GM23248 (cell line): ENCODE measurements around the gene TBC1D1. TPM values are rescaled to one million over a fixed set of nuclear protein-coding genes. Genes with fewer than 3 reads are reported as not detected.

Source experiments
- DNase-seq: peaks from one replicate; pipeline ENCODE4 v3.0.0-alpha.2; 2015
- H2AFZ ChIP-seq: fragments of 200-600 bp; sonication (generic); 2 replicates; pipeline ENCODE4 v1.6.1; 2016; ENCODE audit warnings: antibody characterized with exemption
- H3F3A ChIP-seq: fragments of 200-600 bp; sonication (generic); 2 replicates; pipeline ENCODE4 v1.6.1; 2016; ENCODE audit warnings: mild to moderate bottlenecking, antibody characterized with exemption, mixed run types; ENCODE audit not compliant: insufficient read depth
- H3K27ac ChIP-seq: fragments of 200-600 bp; sonication (generic); 2 replicates; pipeline ENCODE4 v1.5.1; 2016; ENCODE audit warnings: mild to moderate bottlenecking
- H3K27me3 ChIP-seq: fragments of 200-600 bp; sonication (generic); replicated peaks from 2 replicates; pipeline ENCODE4 v1.6.1; 2016; ENCODE audit warnings: mild to moderate bottlenecking; ENCODE audit not compliant: insufficient read depth
- H3K36me3 ChIP-seq: fragments of 200-600 bp; sonication (generic); 2 replicates; pipeline ENCODE4 v1.6.1; 2016; ENCODE audit warnings: low read depth, mild to moderate bottlenecking
- H3K4me1 ChIP-seq: fragments of 200-600 bp; sonication (generic); 2 replicates; pipeline ENCODE4 v1.6.1; 2016; ENCODE audit warnings: mild to moderate bottlenecking; ENCODE audit not compliant: insufficient read depth
- H3K4me2 ChIP-seq: fragments of 200-600 bp; sonication (generic); one replicate; pipeline ENCODE4 v1.6.1; 2016; ENCODE audit warnings: mild to moderate bottlenecking; ENCODE audit not compliant: unreplicated experiment
- H3K4me3 ChIP-seq: fragments of 200-600 bp; sonication (generic); 2 replicates; pipeline ENCODE4 v1.5.1; 2016; ENCODE audit warnings: mild to moderate bottlenecking
- H3K79me2 ChIP-seq: fragments of 200-600 bp; sonication (generic); 2 replicates; pipeline ENCODE4 v1.6.1; 2016; ENCODE audit warnings: mild to moderate bottlenecking; ENCODE audit not compliant: insufficient read depth
- H3K9ac ChIP-seq: fragments of 200-600 bp; sonication (generic); 2 replicates; pipeline ENCODE4 v1.6.1; 2016; ENCODE audit warnings: mild to moderate bottlenecking
- H3K9me2 ChIP-seq: fragments of 200-600 bp; sonication (generic); 2 replicates; pipeline ENCODE4 v1.6.1; 2016; ENCODE audit warnings: mixed run types, mild to moderate bottlenecking, moderate library complexity; ENCODE audit not compliant: insufficient read depth
- H3K9me3 ChIP-seq: fragments of 200-600 bp; sonication (generic); one replicate; pipeline ENCODE4 v1.6.1; 2017; ENCODE audit warnings: low read depth
- H4K20me1 ChIP-seq: fragments of 200-600 bp; sonication (generic); 2 replicates; pipeline ENCODE4 v1.6.0; 2016; ENCODE audit not compliant: insufficient read depth
- EZH2 ChIP-seq: fragments of 200-600 bp; sonication (generic); IDR thresholded peaks from 2 replicates; pipeline ENCODE4 v1.6.1; 2018; ENCODE audit warnings: antibody characterized with exemption, mild to moderate bottlenecking; ENCODE audit not compliant: insufficient read depth, poor library complexity, severe bottlenecking
- EZH2phosphoT487 ChIP-seq: fragments of 200-600 bp; sonication (generic); IDR thresholded peaks from 2 replicates; pipeline ENCODE4 v1.6.1; 2018; ENCODE audit warnings: antibody characterized with exemption, moderate library complexity, mild to moderate bottlenecking, low read depth; ENCODE audit not compliant: insufficient read depth
- WGBS, 2 experiments: methylation state at CpG; one replicate each; pipeline ENCODE4 v1.1.6; 2015 to 2017; ENCODE audit warnings: low lambda C conversion rate in 2 of 2, low coverage in 1 of 2; ENCODE audit errors: missing lambda C conversion rate in 2 of 2; 5-methylcytosine and 5-hydroxymethylcytosine counted together
- in situ Hi-C: fragments of 300-500 bp; cut with MboI; formaldehyde crosslinking; loops from 2 replicates; pipeline ENCODE4 v1.15.0; 2020
- polyA plus RNA-seq: library from polyadenylated mRNA; unstranded; fragments of >200 nt; fragmentation: Nextera tagmentation; extraction: Ambion mirVana; gene quantifications from 2 replicates; pipeline ENCODE4 v1.2.1, GENCODE V29; 2016
- total RNA-seq: library from RNA; depleted of rRNA; stranded (reverse); fragments of >200 nt; shearing (Covaris generic); gene quantifications from 2 replicates; pipeline ENCODE4 v1.2.3, GENCODE V29; 2014

The TBC1D1 gene
- total and polyA plus RNA-seq, 2 experiments from 2014 or later = 12.4 to 34.6 TPM

DNA sequence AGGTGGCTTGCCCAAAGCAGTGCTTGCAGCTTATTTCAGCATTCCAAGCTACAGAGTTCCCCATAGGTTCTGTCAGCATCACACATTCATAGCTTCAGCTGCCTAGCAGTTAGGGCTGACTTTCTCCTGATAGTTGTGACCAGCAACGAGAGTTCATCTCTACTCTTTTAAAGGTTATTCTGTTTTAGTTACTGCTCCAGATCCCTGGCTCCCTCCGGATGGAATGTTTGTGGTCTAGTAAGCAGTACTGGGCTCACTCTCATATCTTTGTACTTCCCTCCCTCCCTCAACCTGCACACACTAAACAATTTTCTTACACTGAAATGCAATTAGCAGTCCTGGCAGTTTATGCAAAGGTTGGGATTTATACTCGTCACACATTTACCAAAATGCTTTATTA lies 113.2 kb downstream of the TBC1D1 start:
- Histone ChIP-seq H3K9me2 (no peaks in the 10 kb centered on the region), H3K4me3 (no peak overlapping the region), H3K4me2 (no peak overlapping the region), H3K27ac (no peak overlapping the region), H3K9ac (no peak overlapping the region), H3K79me2 (no peaks in the 10 kb centered on the region), H3K4me1 (no peaks in the 10 kb centered on the region), H3K9me3 (no peaks in the 10 kb centered on the region), H2AFZ (no peak overlapping the region), H4K20me1 (no peaks in the 10 kb centered on the region; the same call in 1 of the 2 replicates), H3K27me3 (no peaks in the 10 kb centered on the region), H3K36me3 (no peaks in the 10 kb centered on the region), H3F3A (no peaks in the 10 kb centered on the region)
- TF ChIP-seq EZH2 (no peak), EZH2phosphoT487 (no peak)
- in situ Hi-C loops = no loop called here
- 82 to 83% methylated on average over 3 of the region's 3 CpGs for WGBS, 2 experiments
- no peak for DNase-seq

- H3K4me3 ChIP-seq = no peak overlapping the region
- no peak overlapping the region for H2AFZ ChIP-seq
- TF ChIP-seq EZH2 = no peak
- no peak for TF ChIP-seq EZH2phosphoT487
- no peaks in the 10 kb centered on the region for H3K4me1 ChIP-seq
- no peak overlapping the region for H3K9ac ChIP-seq
- no peaks in the 10 kb centered on the region for H3K9me2 ChIP-seq
- H3K9me3 ChIP-seq = no peaks in the 10 kb centered on the region
- DNase-seq = no peak
- in situ Hi-C loops = no loop called here
- H4K20me1 ChIP-seq = no peaks in the 10 kb centered on the region; the same call in 1 of the 2 replicates
- no peaks in the 10 kb centered on the region for H3F3A ChIP-seq
- H3K4me2 ChIP-seq = no peak overlapping the region
- no peaks in the 10 kb centered on the region for H3K79me2 ChIP-seq
- no peaks in the 10 kb centered on the region for H3K36me3 ChIP-seq
- H3K27ac ChIP-seq = no peak overlapping the region
- no peaks in the 10 kb centered on the region for H3K27me3 ChIP-seq
- WGBS, 2 experiments = 79 to 86% methylated on average over 6 of the region's 6 CpGs
These were observed 114.0 kb downstream of the TBC1D1 start for GRCh38 chr4:38004887-38005286.

DNA sequence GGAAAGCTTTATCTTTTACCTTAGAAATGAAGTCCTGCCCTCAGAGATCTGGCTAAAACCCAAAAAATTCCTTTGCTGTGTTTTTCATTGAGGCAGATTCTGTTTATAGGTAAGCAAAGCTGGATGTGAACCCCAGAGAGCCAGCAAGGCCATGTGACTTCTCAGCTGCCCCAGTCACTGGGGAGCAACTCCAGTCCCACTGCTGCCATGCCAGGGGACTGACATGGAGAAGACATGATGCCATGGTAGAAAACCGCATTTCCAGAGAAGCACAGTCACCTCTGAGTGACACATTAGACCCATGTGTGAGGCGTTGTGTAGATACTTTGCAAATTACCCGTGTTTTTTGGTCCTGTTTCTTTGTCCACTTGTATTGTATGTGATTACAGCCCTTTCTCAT lies 114.8 kb downstream of the TBC1D1 start:
- 90 to 99% methylated on average over 3 of the region's 3 CpGs for WGBS, 2 experiments
- H4K20me1 ChIP-seq = no peaks in the 10 kb centered on the region; the same call in 1 of the 2 replicates
- no peaks in the 10 kb centered on the region for H3K27me3 ChIP-seq
- H3K27ac ChIP-seq = no peak overlapping the region
- H3K79me2 ChIP-seq = no peaks in the 10 kb centered on the region
- H3F3A ChIP-seq = no peaks in the 10 kb centered on the region
- no peak for DNase-seq
- H3K9me2 ChIP-seq = no peaks in the 10 kb centered on the region
- TF ChIP-seq EZH2phosphoT487 = no peak
- TF ChIP-seq EZH2 = no peak
- no peak overlapping the region for H3K9ac ChIP-seq
- no peaks in the 10 kb centered on the region for H3K4me1 ChIP-seq
- H3K36me3 ChIP-seq = no peaks in the 10 kb centered on the region
- H2AFZ ChIP-seq = no peak overlapping the region
- H3K4me3 ChIP-seq = no peak overlapping the region
- H3K4me2 ChIP-seq = no peak overlapping the region
- in situ Hi-C loops = no loop called here
- H3K9me3 ChIP-seq = no peaks in the 10 kb centered on the region

- Histone ChIP-seq H3K27ac (no peak overlapping the region), H3K4me3 (no peak overlapping the region), H3K36me3 (no peaks in the 10 kb centered on the region), H3K27me3 (no peaks in the 10 kb centered on the region), H2AFZ (no peak overlapping the region), H4K20me1 (no peaks in the 10 kb centered on the region; the same call in 1 of the 2 replicates), H3K79me2 (no peaks in the 10 kb centered on the region), H3K4me1 (no peaks in the 10 kb centered on the region), H3K9me2 (no peaks in the 10 kb centered on the region), H3K4me2 (no peak overlapping the region), H3K9me3 (no peaks in the 10 kb centered on the region), H3F3A (no peaks in the 10 kb centered on the region), H3K9ac (no peak overlapping the region)
- TF ChIP-seq EZH2 = no peak
- no peak for TF ChIP-seq EZH2phosphoT487
- no peak for DNase-seq
- 70 to 78% methylated on average over 5 of the region's 5 CpGs for WGBS, 2 experiments
- in situ Hi-C loops = no loop called here
These were observed 116.8 kb downstream of the TBC1D1 start for GRCh38 chr4:38007645-38008044.

DNA sequence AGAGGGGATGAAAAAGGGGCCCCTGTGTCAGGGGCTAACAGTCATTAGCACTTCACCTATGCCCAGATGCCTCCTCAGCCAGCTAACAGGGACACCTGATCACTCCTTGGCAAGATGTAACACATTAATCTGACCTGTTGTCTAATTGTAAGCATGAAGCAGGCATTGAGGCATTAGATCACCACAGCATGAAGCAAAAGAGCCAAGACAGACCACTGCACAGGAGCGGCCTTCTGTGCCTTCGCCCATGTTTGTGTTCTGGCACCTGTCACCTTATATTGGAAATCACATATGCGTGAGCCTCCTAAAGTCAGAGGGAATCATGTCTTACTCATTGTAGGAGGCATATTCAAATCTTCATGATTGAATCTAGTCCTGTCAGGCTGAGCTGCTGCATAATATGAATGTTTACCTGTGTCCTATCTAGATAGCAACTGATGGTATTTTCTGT lies 117.7 kb downstream of the TBC1D1 start:
- no peaks in the 10 kb centered on the region for H3K27me3 ChIP-seq
- H3K9ac ChIP-seq = no peak overlapping the region
- no peaks in the 10 kb centered on the region for H3K9me3 ChIP-seq
- no peak overlapping the region for H2AFZ ChIP-seq
- H3K4me2 ChIP-seq = no peak overlapping the region
- no peaks in the 10 kb centered on the region for H3K79me2 ChIP-seq
- H4K20me1 ChIP-seq = no peaks in the 10 kb centered on the region; the same call in 1 of the 2 replicates
- H3K36me3 ChIP-seq = no peaks in the 10 kb centered on the region
- TF ChIP-seq EZH2phosphoT487 (no peak), EZH2 (no peak)
- H3K4me3 ChIP-seq = no peak overlapping the region
- 0 out of 2 replicates have a peak, but pooled peaks cover 2% of the 10 kb centered on the region for H3K4me1 ChIP-seq
- H3K9me2 ChIP-seq = no peaks in the 10 kb centered on the region
- no peaks in the 10 kb centered on the region for H3F3A ChIP-seq
- H3K27ac ChIP-seq = no peak overlapping the region
- WGBS, 2 experiments = 91 to 98% methylated on average over 3 of the region's 3 CpGs
- in situ Hi-C loops = no loop called here
- no peak for DNase-seq
